ENCODE results near the gene MGAT5.

Gene MGAT5
- long read RNA-seq, donor 1: 0 reads
- long read RNA-seq, donor 2: 0 reads
- long read RNA-seq, donor 3, full-length matches to known transcripts: 2 of 2 reads
- long read RNA-seq, donor 3, partial matches to known transcripts: 0 of 2 reads
- long read RNA-seq, donor 3, other reads (novel, unspliced or antisense): 0 of 2 reads
- long read RNA-seq, donor 4, full-length matches to known transcripts: 4 of 4 reads
- long read RNA-seq, donor 4, partial matches to known transcripts: 0 of 4 reads
- long read RNA-seq, donor 4, other reads (novel, unspliced or antisense): 0 of 4 reads
- long read RNA-seq, donor 5, full-length matches to known transcripts: 6 of 6 reads
- long read RNA-seq, donor 5, partial matches to known transcripts: 0 of 6 reads
- long read RNA-seq, donor 5, other reads (novel, unspliced or antisense): 0 of 6 reads
- long read RNA-seq, donor 6, full-length matches to known transcripts: 3 of 3 reads
- long read RNA-seq, donor 6, partial matches to known transcripts: 0 of 3 reads
- long read RNA-seq, donor 6, other reads (novel, unspliced or antisense): 0 of 3 reads
- long read RNA-seq, donor 7, full-length matches to known transcripts: 5 of 5 reads
- long read RNA-seq, donor 7, partial matches to known transcripts: 0 of 5 reads
- long read RNA-seq, donor 7, other reads (novel, unspliced or antisense): 0 of 5 reads
- long read RNA-seq, donor 8, full-length matches to known transcripts: 1 of 1 reads
- long read RNA-seq, donor 8, partial matches to known transcripts: 0 of 1 reads
- long read RNA-seq, donor 8, other reads (novel, unspliced or antisense): 0 of 1 reads

DNA sequence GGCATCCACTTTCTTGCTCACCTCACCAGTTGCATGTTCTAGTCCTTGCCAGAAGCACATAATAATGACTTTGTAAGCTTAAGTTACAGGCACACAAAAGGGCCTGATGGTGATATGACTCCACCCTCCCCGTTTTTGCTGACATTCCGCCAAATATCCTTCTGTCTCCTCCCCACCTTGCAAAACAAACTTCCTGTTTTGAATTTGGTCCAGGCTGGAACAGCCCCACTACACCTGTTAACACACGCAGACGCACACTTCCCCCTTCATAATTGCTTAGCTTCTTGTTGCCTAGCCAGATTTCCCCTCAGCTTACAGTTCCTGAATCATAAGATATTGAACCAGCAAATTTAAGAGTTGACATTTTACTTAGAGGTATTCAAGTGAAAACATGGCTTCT is at the start of gene MGAT5:
Gene MGAT5 (plus strand): TSS at position 269 of the 400 bp plus-strand sequence. CDS start 332 bp downstream, outside the sequence.
- no peak for DNase-seq

- no peak for DNase-seq
Observed at GRCh38 chr2:134205087-134205486, 48.8 kb upstream of the MGAT5 start.

DNA sequence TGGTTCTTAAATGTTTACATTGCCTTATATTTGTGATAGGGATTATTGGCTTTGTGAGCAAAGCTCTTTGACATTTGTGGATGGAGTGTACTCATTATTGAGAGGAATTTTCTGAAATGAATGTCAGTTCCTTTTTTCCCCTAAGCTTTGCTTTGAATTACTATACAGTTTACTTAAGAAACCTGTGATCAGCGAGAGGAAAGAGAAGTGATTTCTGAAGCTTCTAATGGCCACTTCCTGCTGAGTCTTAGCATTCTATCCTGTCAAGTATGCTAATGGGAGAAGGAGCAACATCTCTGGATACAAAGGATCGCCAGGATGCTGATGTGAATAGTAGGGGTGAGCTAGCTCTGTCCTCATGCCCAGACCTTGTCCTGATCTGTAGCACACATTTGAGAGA is 47.8 kb upstream of the MGAT5 start:
- no peak for DNase-seq

DNA sequence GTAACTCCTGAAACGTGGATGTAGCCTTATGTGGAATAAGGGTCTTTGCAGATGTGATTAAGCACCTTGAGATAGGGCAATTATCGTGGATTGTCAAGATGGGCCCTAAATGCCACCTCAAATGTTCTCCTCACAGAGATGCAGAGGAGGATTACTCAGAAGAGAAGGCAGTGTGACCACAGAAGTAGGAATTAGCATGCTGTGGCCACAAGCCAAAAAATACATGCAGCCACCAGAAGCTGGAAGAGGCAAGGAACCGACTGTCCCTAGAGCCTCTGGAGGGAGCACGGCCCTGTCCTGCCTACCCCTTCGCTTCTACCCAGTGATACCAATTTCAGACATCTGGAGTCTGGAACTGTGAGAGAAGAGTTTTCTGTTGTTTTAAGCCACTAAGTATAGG is 47.3 kb upstream of the MGAT5 start:
- no peak for DNase-seq

- no peak for DNase-seq
Observed at GRCh38 chr2:134207589-134208209, 46.2 kb upstream of the MGAT5 start.

- no peak for DNase-seq
Observed at GRCh38 chr2:134208825-134209224, 45.0 kb upstream of the MGAT5 start.

DNA sequence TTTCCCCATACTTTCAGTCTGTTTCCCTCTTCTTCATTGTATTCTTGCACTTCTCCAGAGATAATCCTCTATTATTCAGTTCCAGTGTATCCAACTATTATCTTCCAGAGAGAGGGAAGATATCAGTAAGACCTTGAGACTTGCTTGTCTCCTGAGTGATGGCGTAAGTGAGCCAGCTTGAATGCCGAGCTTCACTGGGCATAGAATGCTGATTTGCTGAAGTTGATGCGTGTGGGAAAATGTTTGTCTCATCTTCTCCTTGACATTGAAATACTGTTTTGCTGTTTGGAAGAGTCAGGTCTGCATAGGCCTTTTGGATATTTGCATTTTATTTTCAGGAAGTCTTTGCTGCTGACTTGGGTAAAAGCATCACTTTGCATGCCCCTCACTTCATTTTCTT is 41.1 kb upstream of the MGAT5 start:
- no peak for DNase-seq

DNA sequence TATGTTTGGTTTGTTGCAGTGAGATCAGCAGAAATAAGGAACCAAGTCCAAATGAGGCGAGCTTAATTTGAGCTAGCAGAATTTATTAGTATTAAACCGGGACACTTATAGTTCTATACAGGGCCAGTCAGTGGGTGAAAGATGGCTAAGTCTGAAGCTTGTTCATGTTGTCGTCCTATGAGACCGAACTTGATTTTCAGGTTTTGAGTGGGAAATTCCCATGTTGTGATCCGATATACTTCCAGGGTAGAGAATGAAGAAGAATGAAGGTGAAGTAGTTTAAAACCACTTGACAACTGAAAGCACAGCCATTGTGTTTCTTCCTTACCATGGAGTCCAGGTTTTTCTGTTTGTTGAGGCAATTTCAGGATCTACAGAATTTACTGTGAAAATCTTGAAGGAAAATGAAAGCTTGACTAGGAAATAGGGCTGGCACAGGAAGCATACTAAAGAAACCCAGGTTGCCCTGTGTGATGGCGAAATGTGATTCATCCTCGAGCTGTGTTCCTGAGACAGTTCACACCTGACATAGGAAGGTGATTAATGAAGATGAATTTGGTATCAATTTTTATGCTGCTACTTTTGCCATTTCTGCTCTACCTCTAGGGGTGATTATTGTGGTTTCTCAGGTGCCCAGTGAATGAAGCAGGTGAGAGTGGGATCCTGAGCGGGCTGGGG is 37.6 kb upstream of the MGAT5 start:
- DNase-seq: no peak

GRCh38 chr2:134217351-134217750 is 36.5 kb upstream of the MGAT5 start:
- DNase-seq: no peak

DNA sequence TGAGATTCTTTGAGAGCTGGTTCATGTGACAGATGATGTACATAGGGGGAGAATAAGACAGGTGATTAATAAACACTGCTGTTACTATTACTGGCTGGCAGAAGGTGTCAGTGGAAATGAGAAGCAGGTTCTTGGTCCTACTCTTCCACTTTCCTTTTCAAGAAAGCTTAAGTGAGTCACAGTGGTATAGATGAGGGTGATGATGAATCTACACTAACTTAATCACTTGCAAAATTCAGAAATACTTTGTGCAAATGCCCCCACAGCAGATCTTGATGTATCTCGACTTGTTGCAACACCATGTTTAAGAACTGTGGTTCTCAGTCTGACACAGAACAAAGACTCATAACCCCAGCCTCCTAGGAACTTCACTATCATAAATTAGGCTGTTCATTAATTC is 35.9 kb upstream of the MGAT5 start:
- no peak for DNase-seq

- DNase-seq: no peak
Observed at GRCh38 chr2:134218414-134218813, 35.5 kb upstream of the MGAT5 start.

DNA sequence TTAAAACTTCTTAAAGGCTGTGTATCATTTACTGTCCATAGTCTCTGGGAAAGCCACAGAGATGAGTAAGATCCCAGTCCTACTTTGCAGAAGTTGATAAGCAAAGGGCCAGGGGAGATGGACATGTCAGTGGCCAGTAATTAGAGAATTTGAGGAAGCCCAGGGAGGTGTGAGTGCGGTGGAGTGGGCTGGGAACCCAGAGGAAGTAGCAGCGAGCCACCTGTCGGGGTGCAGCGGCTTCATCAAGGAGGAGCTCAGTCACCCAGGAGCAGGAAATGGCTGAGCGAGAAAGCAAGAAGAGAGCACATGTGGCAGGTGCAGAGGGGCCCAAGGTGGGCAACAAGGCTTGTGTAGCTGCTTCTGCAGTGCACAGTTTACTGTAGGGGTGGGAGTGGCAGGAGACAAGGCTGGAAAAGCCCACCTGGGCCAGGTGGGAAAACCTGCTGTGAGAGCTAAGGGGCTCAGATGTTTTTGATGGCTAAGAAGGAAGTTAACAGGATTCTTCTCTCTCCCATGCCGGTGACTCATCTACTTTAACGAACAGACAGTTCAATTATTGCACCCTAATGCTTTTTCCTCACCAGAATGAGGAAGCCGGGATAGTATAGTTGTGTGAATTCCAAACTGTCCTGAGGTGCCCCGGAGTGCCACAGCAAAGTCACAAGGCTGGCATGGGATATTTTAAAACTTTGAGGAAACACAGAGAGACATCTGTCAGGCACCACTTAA is 34.8 kb upstream of the MGAT5 start:
- DNase-seq: no peak

DNA sequence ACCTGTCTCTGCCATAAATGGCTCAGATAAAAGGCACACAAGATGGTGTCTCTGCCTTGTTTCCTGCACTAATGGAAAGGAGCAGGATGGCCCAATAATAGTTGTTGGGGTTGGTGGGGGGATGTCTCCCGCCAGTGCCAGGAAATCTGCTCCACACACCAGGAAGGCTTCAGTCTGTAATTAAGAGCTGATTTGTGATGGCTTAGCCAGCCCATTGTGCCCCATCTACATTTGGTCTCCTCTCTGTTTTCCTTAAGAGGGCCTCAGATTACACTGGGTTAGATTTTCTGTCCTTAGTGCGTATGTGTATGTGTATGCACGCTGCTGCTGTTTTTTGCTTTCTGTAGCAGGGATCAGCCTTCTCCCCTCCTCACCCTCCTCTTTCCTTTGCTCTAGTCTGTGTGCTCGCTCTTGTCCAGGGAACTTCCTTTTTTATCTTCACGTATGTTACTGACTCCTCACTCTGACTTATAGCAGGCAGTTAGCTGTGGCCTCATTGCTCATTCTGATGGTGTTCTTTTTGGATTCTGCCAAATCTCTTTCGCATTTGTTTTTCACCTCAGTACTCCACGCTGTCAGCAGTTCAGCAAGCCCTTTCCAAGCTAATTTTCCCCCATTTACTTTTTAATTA is 33.4 kb upstream of the MGAT5 start:
- no peak for DNase-seq

- DNase-seq: no peak
Observed at GRCh38 chr2:134224005-134224404, 29.9 kb upstream of the MGAT5 start.

- no peak for DNase-seq
Observed at GRCh38 chr2:134225173-134225572, 28.7 kb upstream of the MGAT5 start.

- DNase-seq: no peak
Observed at GRCh38 chr2:134225841-134226240, 28.0 kb upstream of the MGAT5 start.

DNA sequence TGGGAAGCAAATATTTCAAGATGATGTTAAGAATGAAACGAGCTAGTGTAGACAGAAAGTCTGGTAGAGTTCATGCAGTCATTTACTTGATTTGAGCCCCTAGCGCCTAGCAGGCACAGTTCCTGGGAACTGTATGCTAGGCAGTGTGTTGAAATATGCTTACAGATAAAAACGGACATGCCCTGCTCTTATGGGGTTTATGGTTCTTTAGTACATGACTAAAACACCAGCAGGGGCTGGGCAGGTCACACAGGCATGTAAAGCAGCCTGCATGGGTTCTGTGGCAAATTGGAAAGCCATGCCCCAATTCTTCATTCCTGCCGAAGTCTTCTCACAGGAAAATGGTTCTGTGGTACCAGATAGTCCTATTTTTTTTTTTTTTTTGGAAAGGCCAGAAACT is 27.3 kb upstream of the MGAT5 start:
- DNase-seq: no peak

GRCh38 chr2:134227666-134228065 is 26.2 kb upstream of the MGAT5 start:
- no peak for DNase-seq

GRCh38 chr2:134228493-134228903 is 25.4 kb upstream of the MGAT5 start:
- no peak for DNase-seq

DNA sequence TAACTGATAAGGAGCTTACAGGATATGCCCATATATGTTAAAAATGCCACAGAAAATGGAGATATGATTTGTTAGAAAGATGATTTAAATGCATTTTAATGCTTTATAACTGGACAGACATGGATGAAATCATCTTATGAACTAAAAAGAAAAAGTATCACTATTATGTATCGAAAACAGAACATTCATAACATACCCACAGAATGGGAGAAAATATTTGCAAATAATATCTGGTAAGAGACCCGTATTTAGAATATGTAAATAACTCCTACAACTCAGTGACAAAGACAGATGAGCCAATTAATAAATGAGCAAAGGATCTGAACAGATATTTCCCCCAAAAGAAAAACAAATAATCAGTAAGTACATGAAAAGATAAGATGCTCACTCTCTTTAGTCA is 24.3 kb upstream of the MGAT5 start:
- no peak for DNase-seq

DNA sequence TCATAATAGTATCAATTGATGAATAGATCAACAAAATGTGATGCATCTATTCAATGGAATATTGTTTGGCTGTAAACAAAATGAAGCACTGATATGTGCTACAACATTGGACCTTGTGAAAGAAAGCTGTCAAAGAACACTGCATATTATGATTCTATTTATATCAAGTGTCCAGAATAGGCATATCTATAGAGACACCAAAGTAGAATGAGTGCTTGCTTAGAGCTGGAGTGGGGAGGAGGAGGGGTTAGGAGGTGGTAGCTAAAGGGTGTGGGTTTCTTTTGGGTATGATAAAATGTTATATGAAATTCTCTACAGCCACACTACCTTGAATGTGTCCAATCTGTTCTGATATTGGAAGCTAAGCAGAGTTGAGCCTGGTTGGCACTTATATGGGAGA is 23.0 kb upstream of the MGAT5 start:
- no peak for DNase-seq

Measured in right kidney (tissue), 9 donors.